ENCODE results near the gene CCDC192. TPM values are rescaled to one million over a fixed set of nuclear protein-coding genes. Genes with fewer than 3 reads are reported as not detected.

Gene CCDC192
- total and polyA plus RNA-seq, 2 of the 4 experiments (the other 2 are of a cell fraction): not detected

- Histone ChIP-seq H2BK5ac (ENCODE audit: low read depth, low read length, poor library complexity, severe bottlenecking) (no peak overlapping the region), H4K5ac (ENCODE audit: low read depth, low read length) (no peak overlapping the region), H3K56ac (ENCODE audit: extremely low read depth, insufficient read depth, low read length) (no peak overlapping the region), H4K8ac (ENCODE audit: low read depth in 2 of 2, low read length in 2 of 2) (no peak overlapping the region), H2AK9ac (replicated peaks; ENCODE audit: low read depth, low read length, poor library complexity) (no peak overlapping the region), H3K9me3 (ENCODE audit: control insufficient read depth, insufficient read depth, low read length) (no peaks in the 10 kb centered on the region), H3K18ac (ENCODE audit: low read depth, low read length) (no peak overlapping the region), H3K14ac (replicated peaks; ENCODE audit: low read depth, low read length) (0 out of 2 replicates have a peak overlapping the region, but pooled peaks have one; percentile 31), H3K4me2 (ENCODE audit: low read depth, low read length) (no peak overlapping the region), H4K91ac (ENCODE audit: insufficient read depth, low read depth, low read length) (no peak overlapping the region), H3K27me3 (ENCODE audit: control insufficient read depth, insufficient read depth, low read length) (no peaks in the 10 kb centered on the region), H3K79me1 (ENCODE audit: low read depth in 1 of 2, low read length in 2 of 2) (no peaks in the 10 kb centered on the region; a peak in 1 of 4 replicates), H3K27ac (ENCODE audit: insufficient read depth, low read length) (no peak overlapping the region), H3K9me1 (ENCODE audit: insufficient read depth, low read length) (peaks cover 5% of the 10 kb centered on the region; the same call in 1 of the 2 replicates), H3K36me3 (ENCODE audit: control insufficient read depth, insufficient read depth, low read length) (no peaks in the 10 kb centered on the region), H2AK5ac (ENCODE audit: low read depth, low read length) (no peak overlapping the region), H2BK120ac (ENCODE audit: low read depth, low read length) (no peak overlapping the region), H3K4ac (ENCODE audit: low read depth, low read length) (no peak overlapping the region), H3K9ac (ENCODE audit: low read depth, low read length) (no peak overlapping the region), H2BK20ac (ENCODE audit: low read depth, low read length) (no peak overlapping the region), H4K20me1 (ENCODE audit: insufficient read depth, low read length) (no peaks in the 10 kb centered on the region), H3K4me3 (ENCODE audit: insufficient read depth, low read depth, low read length) (no peak overlapping the region), H2AFZ (replicated peaks; ENCODE audit: low read length, poor library complexity) (no peak overlapping the region), H3K23ac (ENCODE audit: low read depth, low read length) (no peak overlapping the region), H2BK15ac (ENCODE audit: low read depth, low read length) (no peak overlapping the region), H3K4me1 (ENCODE audit: control insufficient read depth, insufficient read depth, low read length) (peaks cover 13% of the 10 kb centered on the region)
- WGBS, 2 experiments (ENCODE audit: extremely low coverage in 2 of 2, insufficient read length in 1 of 2): no CpG with 5 or more reads among the region's 1 CpG
- intact Hi-C loops (cut with micrococcal nuclease): no loop called here
- ATAC-seq (ENCODE audit: low read depth) (no peak), DNase-seq (peak; percentile 16)
- dilution Hi-C loops (cut with HindIII; ENCODE audit: low sequenced_read_pairs, unreplicated experiment): no loop called here
- POLR2A ChIA-PET (ENCODE audit: unreplicated experiment): no interaction called here
- BruUV-seq (replicated peaks): no TSS peak
- CTCF ChIA-PET: interaction anchor here (1.8 kb wide), 1 partner anchor 10 kb away, joined by 4 read pairs; no protein-coding TSS in a partner anchor
- TF ChIP-seq RAD21 (IDR thresholded peaks at IDR 0.05; ENCODE audit: low read length): no peak
- in situ Hi-C loops (cut with MboI; ENCODE audit: low sequenced_read_pairs): no loop called here
Observed at GRCh38 chr5:127960270-127960691, 257.1 kb downstream of the CCDC192 start.

Measured in IMR-90 (cell line).